ENCODE results near the gene SLC28A3. TPM values are rescaled to one million over a fixed set of nuclear protein-coding genes. Genes with fewer than 3 reads are reported as not detected.

The SLC28A3 gene
- total RNA-seq, 2 experiments from 2014 or later, result not detected

DNA sequence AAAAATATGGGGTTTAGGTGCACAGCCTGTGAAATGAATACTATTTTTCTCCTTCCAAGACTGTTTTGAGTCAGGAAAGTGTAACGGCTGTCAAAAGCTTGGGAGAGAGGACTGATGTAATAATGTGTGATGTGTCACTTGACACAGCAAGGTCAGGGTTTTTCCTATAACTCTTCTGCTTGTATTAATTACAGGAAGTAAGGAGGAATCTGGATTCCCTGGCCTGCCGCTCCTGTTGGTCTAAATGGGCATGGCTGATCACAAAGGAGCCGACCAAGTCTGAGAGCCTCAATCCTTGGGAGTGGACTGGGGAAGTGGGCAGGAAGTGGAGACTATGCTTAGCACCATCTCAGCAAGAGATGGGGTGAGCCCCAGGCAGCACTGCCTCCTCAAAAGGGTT lies 16.7 kb upstream of the SLC28A3 start:
- Histone ChIP-seq H2AFZ (ENCODE audit: low read length) (no peak overlapping the region), H3K4me1 (ENCODE audit: insufficient read depth, low read length, poor library complexity, severe bottlenecking) (no peaks in the 10 kb centered on the region), H3K27ac (ENCODE audit: low read depth, low read length, poor library complexity, severe bottlenecking) (no peak overlapping the region), H3K36me3 (ENCODE audit: insufficient read depth, low read length) (no peaks in the 10 kb centered on the region), H4K20me1 (ENCODE audit: insufficient read depth, low read length) (no peaks in the 10 kb centered on the region), H3K4me2 (ENCODE audit: low read length) (no peak overlapping the region), H3K79me2 (ENCODE audit: insufficient read depth, low read depth, low read length) (no peaks in the 10 kb centered on the region), H3K4me3 (ENCODE audit: low read depth, low read length, poor library complexity, severe bottlenecking) (no peak overlapping the region), H3K9me2 (ENCODE audit: insufficient read depth, low read length) (no peaks in the 10 kb centered on the region), H3K9me3 (ENCODE audit: low read length) (no peaks in the 10 kb centered on the region)
- CTCF ChIA-PET (ENCODE audit: unreplicated experiment), result no interaction called here
- BruUV-seq (replicated peaks), result no TSS peak
- no peak for DNase-seq (ENCODE audit: low spot score)
- POLR2A ChIA-PET, result no interaction called here
- TF ChIP-seq EZH2phosphoT487 (IDR thresholded peaks at IDR 0.05; ENCODE audit: borderline replicate concordance, low read depth, low read length), result no peak
- TF ChIP-seq, protein P1, sequence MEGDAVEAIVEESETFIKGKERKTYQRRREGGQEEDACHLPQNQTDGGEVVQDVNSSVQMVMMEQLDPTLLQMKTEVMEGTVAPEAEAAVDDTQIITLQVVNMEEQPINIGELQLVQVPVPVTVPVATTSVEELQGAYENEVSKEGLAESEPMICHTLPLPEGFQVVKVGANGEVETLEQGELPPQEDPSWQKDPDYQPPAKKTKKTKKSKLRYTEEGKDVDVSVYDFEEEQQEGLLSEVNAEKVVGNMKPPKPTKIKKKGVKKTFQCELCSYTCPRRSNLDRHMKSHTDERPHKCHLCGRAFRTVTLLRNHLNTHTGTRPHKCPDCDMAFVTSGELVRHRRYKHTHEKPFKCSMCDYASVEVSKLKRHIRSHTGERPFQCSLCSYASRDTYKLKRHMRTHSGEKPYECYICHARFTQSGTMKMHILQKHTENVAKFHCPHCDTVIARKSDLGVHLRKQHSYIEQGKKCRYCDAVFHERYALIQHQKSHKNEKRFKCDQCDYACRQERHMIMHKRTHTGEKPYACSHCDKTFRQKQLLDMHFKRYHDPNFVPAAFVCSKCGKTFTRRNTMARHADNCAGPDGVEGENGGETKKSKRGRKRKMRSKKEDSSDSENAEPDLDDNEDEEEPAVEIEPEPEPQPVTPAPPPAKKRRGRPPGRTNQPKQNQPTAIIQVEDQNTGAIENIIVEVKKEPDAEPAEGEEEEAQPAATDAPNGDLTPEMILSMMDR (conservative IDR thresholded peaks at IDR 0.05; ENCODE audit: low read length), result no peak
- intact Hi-C loops (cut with micrococcal nuclease; ENCODE audit: unreplicated experiment), result no loop called here

DNA sequence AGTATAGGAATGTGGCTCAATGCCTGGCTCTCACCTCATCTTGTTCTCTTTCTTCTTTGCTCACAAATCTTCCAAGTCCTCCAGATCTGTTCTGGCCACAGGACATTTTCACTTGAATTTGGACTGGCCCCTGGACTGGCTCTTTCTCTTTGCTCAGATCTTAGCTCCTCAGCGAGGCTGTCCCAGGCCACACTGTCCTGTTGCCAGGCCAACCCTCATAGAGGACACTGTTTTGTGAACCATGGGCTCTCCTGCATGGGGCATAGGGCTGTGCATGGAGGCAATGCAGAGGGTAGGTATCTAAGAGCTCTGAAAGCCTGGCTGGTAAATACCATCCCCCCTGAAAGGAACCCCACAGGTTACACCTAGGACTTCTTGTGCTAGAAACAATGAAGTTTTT lies 13.5 kb upstream of the SLC28A3 start:
- DNase-seq (ENCODE audit: low spot score), result no peak
- Histone ChIP-seq H3K4me1 (ENCODE audit: insufficient read depth, low read length, poor library complexity, severe bottlenecking) (no peaks in the 10 kb centered on the region), H3K27ac (ENCODE audit: low read depth, low read length, poor library complexity, severe bottlenecking) (no peak overlapping the region), H2AFZ (ENCODE audit: low read length) (no peak overlapping the region), H3K79me2 (ENCODE audit: insufficient read depth, low read depth, low read length) (no peaks in the 10 kb centered on the region), H3K9me3 (ENCODE audit: low read length) (no peaks in the 10 kb centered on the region), H3K36me3 (ENCODE audit: insufficient read depth, low read length) (no peaks in the 10 kb centered on the region), H3K4me3 (ENCODE audit: low read depth, low read length, poor library complexity, severe bottlenecking) (no peak overlapping the region), H3K9me2 (ENCODE audit: insufficient read depth, low read length) (no peaks in the 10 kb centered on the region), H4K20me1 (ENCODE audit: insufficient read depth, low read length) (no peaks in the 10 kb centered on the region), H3K4me2 (ENCODE audit: low read length) (no peak overlapping the region)
- no TSS peak for BruUV-seq (replicated peaks)
- ChIA-PET POLR2A (no interaction called here), CTCF (ENCODE audit: unreplicated experiment) (no interaction called here)
- no peak for TF ChIP-seq EZH2phosphoT487 (IDR thresholded peaks at IDR 0.05; ENCODE audit: borderline replicate concordance, low read depth, low read length)
- TF ChIP-seq, protein P1 (conservative IDR thresholded peaks at IDR 0.05; ENCODE audit: low read length), result no peak
- intact Hi-C loops (cut with micrococcal nuclease; ENCODE audit: unreplicated experiment), result no loop called here

DNA sequence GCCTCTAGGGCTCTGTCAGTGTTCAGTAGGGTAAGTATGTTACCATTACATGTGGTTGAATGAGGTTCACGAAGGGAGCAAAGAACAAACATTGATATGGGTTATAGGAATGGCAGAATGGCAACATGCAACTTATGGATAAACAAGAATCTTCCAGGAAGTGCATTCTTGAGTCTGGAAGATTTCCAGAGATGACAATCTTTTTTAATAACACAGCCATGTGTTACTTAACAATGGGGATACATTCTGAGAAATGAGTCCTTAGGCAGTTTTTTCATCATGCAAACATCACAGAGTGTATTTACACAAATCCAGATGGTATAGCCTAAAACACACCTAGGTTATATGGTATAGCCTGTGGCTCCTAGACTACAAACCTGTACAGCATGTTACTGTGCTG lies 9.1 kb upstream of the SLC28A3 start:
- Histone ChIP-seq H3K4me3 (ENCODE audit: low read depth, low read length, poor library complexity, severe bottlenecking) (no peak overlapping the region), H2AFZ (ENCODE audit: low read length) (no peak overlapping the region), H3K36me3 (ENCODE audit: insufficient read depth, low read length) (no peaks in the 10 kb centered on the region), H4K20me1 (ENCODE audit: insufficient read depth, low read length) (no peaks in the 10 kb centered on the region), H3K9me2 (ENCODE audit: insufficient read depth, low read length) (no peaks in the 10 kb centered on the region; the same call in 1 of the 2 replicates), H3K4me1 (ENCODE audit: insufficient read depth, low read length, poor library complexity, severe bottlenecking) (no peaks in the 10 kb centered on the region), H3K4me2 (ENCODE audit: low read length) (no peak overlapping the region), H3K9me3 (ENCODE audit: low read length) (no peaks in the 10 kb centered on the region), H3K79me2 (ENCODE audit: insufficient read depth, low read depth, low read length) (no peaks in the 10 kb centered on the region), H3K27ac (ENCODE audit: low read depth, low read length, poor library complexity, severe bottlenecking) (no peak overlapping the region)
- ChIA-PET POLR2A (no interaction called here), CTCF (ENCODE audit: unreplicated experiment) (no interaction called here)
- no peak for DNase-seq (ENCODE audit: low spot score)
- intact Hi-C loops (cut with micrococcal nuclease; ENCODE audit: unreplicated experiment), result no loop called here
- TF ChIP-seq, protein P1 (conservative IDR thresholded peaks at IDR 0.05; ENCODE audit: low read length), result no peak
- no peak for TF ChIP-seq EZH2phosphoT487 (IDR thresholded peaks at IDR 0.05; ENCODE audit: borderline replicate concordance, low read depth, low read length)
- no TSS peak for BruUV-seq (replicated peaks)
